Measurements from ENCODE around the gene TMED9. TPM values are rescaled to one million over a fixed set of nuclear protein-coding genes. Genes with fewer than 3 reads are reported as not detected.
A peak's percentile ranks its signal among the peaks of the same experiment; 100 is the strongest.
"Not testable (repeated sequence)": the region's sequence is repeated elsewhere in the genome, so short reads cannot be mapped to it uniquely, and the experiment has no call there.

TMED9 gene
- polyA plus RNA-seq, 1 donor: 114 TPM

GRCh38 chr5:177607115-177607451 lies 15.1 kb downstream of the TMED9 start:
- no peak for DNase-seq

GRCh38 chr5:177607452-177608192 lies 15.6 kb downstream of the TMED9 start:
- DNase-seq: peak; percentile 79

- no peak for DNase-seq
Observed at GRCh38 chr5:177608243-177609075, 16.5 kb downstream of the TMED9 start.

GRCh38 chr5:177609076-177610059 lies 17.4 kb downstream of the TMED9 start:
- no peak for DNase-seq

DNA sequence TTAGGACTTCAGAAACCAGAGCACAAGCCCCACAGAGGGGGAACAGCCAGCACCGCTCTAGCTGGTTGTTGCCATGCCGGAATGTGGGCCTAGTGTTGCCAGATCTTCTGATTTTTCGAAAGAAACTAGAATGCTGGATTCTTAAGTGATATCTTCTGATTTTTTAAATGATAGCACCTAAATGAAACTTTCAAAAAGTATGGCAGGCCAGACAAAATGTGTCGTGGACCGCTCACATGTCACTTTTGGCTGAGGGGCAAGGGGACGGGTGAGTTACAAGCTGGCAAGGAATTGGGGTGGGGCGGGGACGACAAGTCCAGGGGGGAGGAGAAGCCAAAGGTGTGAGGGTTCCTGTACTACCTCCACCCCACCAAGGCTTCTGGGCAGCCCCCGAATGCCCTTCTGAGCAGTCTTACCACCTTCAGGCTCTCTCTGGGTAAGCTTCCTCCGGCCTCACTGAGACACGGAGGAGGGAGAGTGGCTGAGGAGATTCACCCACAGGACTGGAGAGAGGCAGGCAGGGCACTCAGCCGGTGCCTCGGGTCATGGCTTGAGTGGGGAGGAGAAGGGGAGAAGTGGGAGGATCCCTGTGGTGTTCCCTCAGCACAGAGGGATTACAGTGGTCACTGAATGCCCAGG lies 18.2 kb downstream of the TMED9 start:
- no peak for DNase-seq

DNA sequence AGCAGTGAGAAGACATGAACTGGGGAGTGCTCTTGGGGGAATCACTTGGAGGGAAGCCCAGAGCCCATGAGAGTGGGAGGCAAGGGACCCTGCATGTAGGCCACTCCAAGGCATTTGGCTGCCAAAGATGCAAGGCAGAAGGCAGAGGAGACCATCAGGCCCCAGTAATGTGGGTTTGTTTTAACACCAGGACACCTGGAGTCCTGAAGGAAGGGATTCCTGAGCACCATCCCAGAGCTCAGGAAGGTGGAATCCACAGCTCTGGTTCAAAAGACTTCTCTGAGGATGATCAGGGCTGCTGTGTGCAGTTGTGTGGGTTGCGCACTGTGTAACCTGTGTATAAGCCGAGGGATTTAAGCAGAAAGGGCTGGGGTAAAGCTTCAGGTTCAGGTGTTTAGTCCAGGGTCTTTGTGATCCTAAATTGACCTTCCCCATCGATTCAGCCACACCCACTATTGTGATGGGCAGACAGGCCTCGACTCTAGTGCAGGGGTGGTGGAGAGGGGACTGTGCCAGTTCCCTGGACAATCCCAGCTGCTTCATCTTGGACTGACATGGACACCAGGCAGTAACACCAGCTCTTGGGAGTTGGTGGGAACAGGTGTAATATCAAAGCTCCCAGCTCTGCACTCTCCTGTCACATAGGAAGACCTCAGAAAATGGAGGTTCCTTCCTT lies 18.9 kb downstream of the TMED9 start:
- no peak for DNase-seq

DNA sequence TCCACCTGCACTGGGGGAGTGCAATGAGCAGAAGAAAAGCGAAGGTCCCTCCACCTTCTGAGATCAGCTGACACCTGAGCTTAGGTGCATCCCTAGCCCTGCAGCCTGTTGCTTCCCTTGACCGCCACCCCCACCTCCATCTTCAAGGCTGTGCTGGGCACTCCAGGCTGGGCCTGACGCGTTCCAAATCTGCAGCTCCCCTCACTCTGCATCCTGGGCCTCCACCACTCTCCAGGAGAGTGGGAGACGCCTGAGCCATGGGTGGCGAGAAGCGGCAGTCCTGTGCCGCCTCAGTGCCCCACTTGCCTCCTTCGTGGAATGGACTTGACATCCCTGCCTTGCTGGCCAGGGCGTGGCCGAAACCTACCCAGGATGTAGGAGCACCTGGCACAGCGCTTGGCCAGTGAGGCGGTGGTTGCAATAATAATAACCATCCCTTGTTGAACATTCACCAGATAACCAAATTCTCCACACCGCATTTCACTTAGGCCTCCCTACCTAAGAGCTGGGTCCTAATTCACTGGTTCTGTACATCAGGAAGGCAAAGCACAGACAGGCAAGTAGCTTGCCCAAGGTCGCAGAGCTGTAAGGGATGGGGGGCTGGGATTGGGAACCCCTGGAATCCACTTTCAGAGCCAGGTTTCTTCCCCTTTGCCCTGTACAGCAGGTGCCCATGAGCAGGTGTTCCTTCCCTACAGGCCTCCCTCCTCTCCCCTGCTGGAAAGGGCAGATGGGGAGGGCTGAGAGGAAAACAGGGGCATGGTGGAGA lies 19.6 kb downstream of the TMED9 start:
- DNase-seq: no peak

- DNase-seq: no peak
Observed at GRCh38 chr5:177612215-177612673, 20.2 kb downstream of the TMED9 start.

DNA sequence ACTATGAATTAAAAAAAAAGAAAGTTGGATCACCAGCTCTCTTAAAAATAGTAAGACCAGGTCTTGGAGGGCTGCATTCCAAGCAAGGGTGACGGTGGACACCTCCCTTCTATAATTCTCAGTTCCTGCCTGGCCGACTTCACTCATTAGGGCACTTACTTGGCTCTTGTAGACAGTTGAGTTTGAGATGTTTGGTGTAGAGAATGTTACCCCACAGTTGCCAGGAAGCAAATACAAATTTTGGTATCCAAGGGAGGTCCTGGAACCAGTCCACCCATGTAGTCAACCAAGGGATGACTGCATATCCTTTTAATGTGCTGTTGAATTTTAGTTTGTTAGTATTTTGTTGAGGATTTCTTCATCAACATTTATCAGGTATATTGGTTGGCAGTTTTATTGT lies 28.6 kb downstream of the TMED9 start:
- DNase-seq: no peak

DNA sequence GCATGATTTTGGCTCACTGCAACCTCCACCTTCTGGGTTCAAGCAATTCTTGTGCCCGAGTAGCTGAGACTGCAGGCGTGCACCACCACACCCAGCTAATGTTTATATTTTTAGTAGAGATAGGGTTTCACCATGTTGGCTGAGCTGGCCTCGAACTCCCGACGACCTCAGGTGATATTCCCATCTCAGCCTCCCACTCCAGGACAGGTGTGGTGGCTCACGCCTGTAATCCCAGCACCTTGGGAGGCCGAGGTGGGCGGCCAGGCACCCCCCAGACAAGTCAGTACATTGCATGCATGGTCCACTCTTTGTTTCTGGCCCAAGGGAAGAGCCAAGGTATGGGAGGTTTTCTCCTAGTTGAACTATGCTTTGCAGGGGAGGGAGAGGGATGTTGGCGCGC lies 32.2 kb downstream of the TMED9 start:
- not testable (repeated sequence) for DNase-seq

- DNase-seq: not testable (repeated sequence)
Observed at GRCh38 chr5:177630186-177630585, 38.2 kb downstream of the TMED9 start.

DNA sequence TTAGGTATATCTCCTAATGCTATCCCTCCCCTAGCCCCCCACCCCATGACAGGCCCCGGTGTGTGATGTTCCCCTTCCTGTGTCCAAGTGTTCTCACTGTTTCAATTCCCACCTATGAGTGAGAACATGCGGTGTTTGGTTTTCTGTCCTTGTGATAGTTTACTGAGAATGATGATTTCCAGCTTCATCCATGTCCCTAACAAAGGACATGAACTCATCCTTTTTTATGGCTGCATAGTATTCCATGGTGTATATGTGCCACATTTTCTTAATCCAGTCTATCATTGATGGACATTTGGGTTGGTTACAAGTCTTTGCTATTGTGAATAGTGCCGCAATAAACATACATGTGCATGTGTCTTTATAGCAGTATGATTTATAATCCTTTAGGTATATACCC lies 42.9 kb downstream of the TMED9 start:
- not testable (repeated sequence) for DNase-seq

- not testable (repeated sequence) for DNase-seq
Observed at GRCh38 chr5:177645462-177645861, 53.5 kb downstream of the TMED9 start.

Other genes with a start within 250 kb of the TMED9 start
- gene LMAN2, start 240.5 kb upstream of the TMED9 start, polyA plus RNA-seq (ENCODE audit: insufficient read length): 76.5 TPM
- 17.7 TPM for gene RGS14, start 234.3 kb upstream of the TMED9 start, polyA plus RNA-seq (ENCODE audit: insufficient read length)
- gene SLC34A1, start 207.8 kb upstream of the TMED9 start, polyA plus RNA-seq (ENCODE audit: insufficient read length): not detected
- gene PFN3, start 191.5 kb upstream of the TMED9 start, polyA plus RNA-seq (ENCODE audit: insufficient read length): not detected
- 0.41 TPM for gene F12, start 182.6 kb upstream of the TMED9 start, polyA plus RNA-seq (ENCODE audit: insufficient read length)
- 17.7 TPM for gene GRK6, start 165.5 kb upstream of the TMED9 start, polyA plus RNA-seq (ENCODE audit: insufficient read length)
- 0.96 TPM for gene PRR7, start 145.4 kb upstream of the TMED9 start, polyA plus RNA-seq (ENCODE audit: insufficient read length)
- 280 TPM for gene DBN1, start 118.6 kb upstream of the TMED9 start, polyA plus RNA-seq (ENCODE audit: insufficient read length)
- 326 TPM for gene PDLIM7, start 94.6 kb upstream of the TMED9 start, polyA plus RNA-seq (ENCODE audit: insufficient read length)
- 9.8 TPM for gene DOK3, start 82.4 kb upstream of the TMED9 start, polyA plus RNA-seq (ENCODE audit: insufficient read length)
- 45.8 TPM for gene DDX41, start 75.2 kb upstream of the TMED9 start, polyA plus RNA-seq (ENCODE audit: insufficient read length)
- gene FAM193B, start 37.6 kb upstream of the TMED9 start, polyA plus RNA-seq (ENCODE audit: insufficient read length): 59.9 TPM
- gene B4GALT7, start 7.9 kb downstream of the TMED9 start, polyA plus RNA-seq (ENCODE audit: insufficient read length): 20.7 TPM
- gene FAM153A, start 190.7 kb downstream of the TMED9 start, polyA plus RNA-seq (ENCODE audit: insufficient read length): 0.49 TPM

Measured in hindlimb muscle (tissue), 1 donor.